Measurements from ENCODE around the gene BSN. TPM values are rescaled to one million over a fixed set of nuclear protein-coding genes. Genes with fewer than 3 reads are reported as not detected.
"Not testable (repeated sequence)": the region's sequence is repeated elsewhere in the genome, so short reads cannot be mapped to it uniquely, and the experiment has no call there.

Gene BSN
- total RNA-seq, 1 experiment from 2014 or later: 0.37 TPM

GRCh38 chr3:49683162-49683561 is 128.9 kb downstream of the BSN start:
- CTCF ChIA-PET: interaction anchor here (0.6 to 1.0 kb wide), 2 partner anchors 10 to 11 kb away, joined by 3 to 4 read pairs; no protein-coding TSS in a partner anchor

GRCh38 chr3:49684453-49684852 is 130.2 kb downstream of the BSN start:
- H3K27ac Mint-ChIP-seq (ENCODE audit: low read depth, unreplicated experiment); H3K27me3 Mint-ChIP-seq (ENCODE audit: insufficient read depth, unreplicated experiment); CTCF ChIA-PET; BruUV-seq (replicated peaks); intact Hi-C loops (cut with micrococcal nuclease); DNase-seq (ENCODE audit: unreplicated experiment); H3K9me3 Mint-ChIP-seq (ENCODE audit: unreplicated experiment); POLR2A ChIA-PET; H3K4me3 Mint-ChIP-seq (ENCODE audit: unreplicated experiment): not testable (repeated sequence)
- peaks cover 11% of the 10 kb centered on the region for H3K4me1 Mint-ChIP-seq (ENCODE audit: insufficient read depth, unreplicated experiment)
- peaks cover 16% of the 10 kb centered on the region for H3K36me3 Mint-ChIP-seq (ENCODE audit: insufficient read depth, unreplicated experiment)

More at GRCh38 chr3:49683162-49683561, 128.9 kb downstream of the BSN start:
- no peak for DNase-seq (ENCODE audit: unreplicated experiment)
- peaks cover 12% of the 10 kb centered on the region for H3K36me3 Mint-ChIP-seq (ENCODE audit: insufficient read depth, unreplicated experiment)
- H3K27me3 Mint-ChIP-seq (ENCODE audit: insufficient read depth, unreplicated experiment): no peaks in the 10 kb centered on the region
- intact Hi-C loops (cut with micrococcal nuclease): no loop called here
- no peak overlapping the region for H3K27ac Mint-ChIP-seq (ENCODE audit: low read depth, unreplicated experiment)
- no peak overlapping the region for H3K4me3 Mint-ChIP-seq (ENCODE audit: unreplicated experiment)
- H3K9me3 Mint-ChIP-seq (ENCODE audit: unreplicated experiment): no peaks in the 10 kb centered on the region
- TSS peak; percentile 39 for BruUV-seq (replicated peaks)
- TF ChIP-seq CTCF (IDR thresholded peaks at IDR 0.05; ENCODE audit: unreplicated experiment): no peak
- peaks cover 5% of the 10 kb centered on the region for H3K4me1 Mint-ChIP-seq (ENCODE audit: insufficient read depth, unreplicated experiment)
- POLR2A ChIA-PET: interaction anchor here (0.6 kb wide), 1 partner anchor 255 kb away, joined by 3 read pairs; no protein-coding TSS in a partner anchor

- POLR2A ChIA-PET: not testable (repeated sequence)
Observed at GRCh38 chr3:49685103-49685502, 130.8 kb downstream of the BSN start.

DNA sequence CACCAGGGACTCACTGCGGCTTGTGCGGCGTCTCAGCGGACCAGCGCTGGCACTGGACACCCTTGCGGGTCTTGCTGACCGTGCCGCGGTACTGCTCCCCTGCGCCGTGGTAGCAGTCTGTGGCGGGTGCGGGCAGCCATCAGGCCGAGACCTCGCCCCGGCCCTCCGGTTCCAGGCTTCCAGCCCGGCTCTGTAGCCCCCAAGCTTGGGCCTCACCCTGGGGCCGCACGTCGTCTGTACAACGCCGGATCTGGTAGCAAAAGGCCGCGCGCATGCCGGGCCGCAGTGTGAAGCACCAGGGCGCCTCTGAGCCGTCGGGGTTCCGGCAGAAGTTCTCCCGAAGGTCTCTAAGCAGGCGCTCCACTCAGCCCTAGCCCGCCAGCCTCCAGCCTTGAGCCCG is 131.6 kb downstream of the BSN start:
- POLR2A ChIA-PET; BruUV-seq (replicated peaks); DNase-seq (ENCODE audit: unreplicated experiment); H3K36me3 Mint-ChIP-seq (ENCODE audit: insufficient read depth, unreplicated experiment); H3K27ac Mint-ChIP-seq (ENCODE audit: low read depth, unreplicated experiment); CTCF ChIA-PET; H3K9me3 Mint-ChIP-seq (ENCODE audit: unreplicated experiment); H3K27me3 Mint-ChIP-seq (ENCODE audit: insufficient read depth, unreplicated experiment); H3K4me3 Mint-ChIP-seq (ENCODE audit: unreplicated experiment); intact Hi-C loops (cut with micrococcal nuclease): not testable (repeated sequence)
- peaks cover 14% of the 10 kb centered on the region for H3K4me1 Mint-ChIP-seq (ENCODE audit: insufficient read depth, unreplicated experiment)

More at GRCh38 chr3:49685103-49685502, 130.8 kb downstream of the BSN start:
- BruUV-seq (replicated peaks); DNase-seq (ENCODE audit: unreplicated experiment); H3K27ac Mint-ChIP-seq (ENCODE audit: low read depth, unreplicated experiment); CTCF ChIA-PET; intact Hi-C loops (cut with micrococcal nuclease); H3K4me3 Mint-ChIP-seq (ENCODE audit: unreplicated experiment); H3K4me1 Mint-ChIP-seq (ENCODE audit: insufficient read depth, unreplicated experiment); H3K9me3 Mint-ChIP-seq (ENCODE audit: unreplicated experiment); H3K27me3 Mint-ChIP-seq (ENCODE audit: insufficient read depth, unreplicated experiment): not testable (repeated sequence)
- peaks cover 13% of the 10 kb centered on the region for H3K36me3 Mint-ChIP-seq (ENCODE audit: insufficient read depth, unreplicated experiment)

DNA sequence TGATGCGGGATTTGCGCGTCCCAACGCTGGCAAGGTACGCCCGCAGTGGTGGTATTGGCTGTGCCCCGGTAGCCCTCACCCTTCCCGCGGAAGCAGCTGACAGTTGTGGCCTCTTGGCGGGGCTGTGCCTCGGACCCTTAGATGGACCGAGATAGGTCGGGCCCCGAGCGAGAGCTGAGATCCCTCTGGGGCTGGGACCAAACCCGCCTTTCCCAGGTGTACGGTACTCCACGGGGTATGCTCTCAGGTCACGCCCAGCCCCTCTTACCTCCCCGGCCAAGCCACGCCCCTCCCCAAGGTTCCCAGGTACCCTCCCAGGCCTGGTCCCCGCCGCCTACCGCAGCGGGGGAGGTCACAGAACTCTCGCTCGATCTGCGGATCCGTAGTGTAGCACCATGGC is 132.1 kb downstream of the BSN start:
- H3K4me3 Mint-ChIP-seq (ENCODE audit: unreplicated experiment); POLR2A ChIA-PET; H3K36me3 Mint-ChIP-seq (ENCODE audit: insufficient read depth, unreplicated experiment); BruUV-seq (replicated peaks); H3K27me3 Mint-ChIP-seq (ENCODE audit: insufficient read depth, unreplicated experiment); CTCF ChIA-PET; intact Hi-C loops (cut with micrococcal nuclease); H3K9me3 Mint-ChIP-seq (ENCODE audit: unreplicated experiment); DNase-seq (ENCODE audit: unreplicated experiment); H3K27ac Mint-ChIP-seq (ENCODE audit: low read depth, unreplicated experiment): not testable (repeated sequence)
- peaks cover 16% of the 10 kb centered on the region for H3K4me1 Mint-ChIP-seq (ENCODE audit: insufficient read depth, unreplicated experiment)

GRCh38 chr3:49686769-49687423 is 132.6 kb downstream of the BSN start:
- CTCF ChIA-PET; H3K27ac Mint-ChIP-seq (ENCODE audit: low read depth, unreplicated experiment); intact Hi-C loops (cut with micrococcal nuclease); H3K27me3 Mint-ChIP-seq (ENCODE audit: insufficient read depth, unreplicated experiment); H3K36me3 Mint-ChIP-seq (ENCODE audit: insufficient read depth, unreplicated experiment); DNase-seq (ENCODE audit: unreplicated experiment); H3K4me3 Mint-ChIP-seq (ENCODE audit: unreplicated experiment); POLR2A ChIA-PET; BruUV-seq (replicated peaks); H3K9me3 Mint-ChIP-seq (ENCODE audit: unreplicated experiment): not testable (repeated sequence)
- peaks cover 16% of the 10 kb centered on the region for H3K4me1 Mint-ChIP-seq (ENCODE audit: insufficient read depth, unreplicated experiment)

DNA sequence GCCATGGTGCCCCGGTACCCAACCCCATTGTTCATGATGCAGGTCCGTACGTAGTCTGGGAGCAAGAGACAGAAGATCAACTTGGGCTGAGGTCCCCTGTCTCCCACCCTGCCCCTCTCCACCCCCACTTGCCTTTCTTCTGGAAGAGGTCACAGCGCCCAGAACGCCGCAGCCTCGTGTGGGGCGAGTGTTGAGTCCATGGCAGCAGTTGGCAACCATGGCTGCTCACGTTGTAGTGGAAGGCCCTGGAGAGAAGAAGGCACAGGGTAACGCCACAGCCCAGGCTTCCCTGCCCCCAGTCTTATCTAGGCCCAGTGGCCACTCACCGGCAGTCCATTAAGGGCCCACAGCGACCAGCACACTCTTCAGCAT is 133.1 kb downstream of the BSN start:
- H3K4me3 Mint-ChIP-seq (ENCODE audit: unreplicated experiment); CTCF ChIA-PET; DNase-seq (ENCODE audit: unreplicated experiment); H3K9me3 Mint-ChIP-seq (ENCODE audit: unreplicated experiment); intact Hi-C loops (cut with micrococcal nuclease); BruUV-seq (replicated peaks); POLR2A ChIA-PET; H3K27me3 Mint-ChIP-seq (ENCODE audit: insufficient read depth, unreplicated experiment); H3K27ac Mint-ChIP-seq (ENCODE audit: low read depth, unreplicated experiment): not testable (repeated sequence)
- Mint-ChIP-seq H3K36me3 (ENCODE audit: insufficient read depth, unreplicated experiment) (peaks cover 11% of the 10 kb centered on the region), H3K4me1 (ENCODE audit: insufficient read depth, unreplicated experiment) (peaks cover 16% of the 10 kb centered on the region)

- Mint-ChIP-seq H3K27ac (ENCODE audit: low read depth, unreplicated experiment) (peak overlapping the region; percentile 86), H3K4me3 (ENCODE audit: unreplicated experiment) (peak overlapping the region; percentile 85), H3K36me3 (ENCODE audit: insufficient read depth, unreplicated experiment) (peaks cover 15% of the 10 kb centered on the region), H3K4me1 (ENCODE audit: insufficient read depth, unreplicated experiment) (peaks cover 16% of the 10 kb centered on the region)
- intact Hi-C loops (cut with micrococcal nuclease); H3K27me3 Mint-ChIP-seq (ENCODE audit: insufficient read depth, unreplicated experiment); BruUV-seq (replicated peaks); DNase-seq (ENCODE audit: unreplicated experiment); CTCF ChIA-PET; H3K9me3 Mint-ChIP-seq (ENCODE audit: unreplicated experiment): not testable (repeated sequence)
- POLR2A ChIA-PET: interaction anchor here (1.2 to 1.3 kb wide), 2 partner anchors 9 to 13 kb away, joined by 4 to 8 read pairs; no protein-coding TSS in a partner anchor
Observed at GRCh38 chr3:49688338-49689045, 134.2 kb downstream of the BSN start.
